GM12892 (cell line): ENCODE results near the gene POC5.
"Not testable (repeated sequence)": the region's sequence is repeated elsewhere in the genome, so short reads cannot be mapped to it uniquely, and the experiment has no call there.

Experiments
- DNase-seq: peaks from one replicate; pipeline ENCODE4 v3.0.0; 2011; ENCODE audit not compliant: insufficient read length
- FAIRE-seq: peaks from 2 replicates; lab custom pipeline; 2011; peaks lifted over from hg19 to GRCh38; lab: Jason Lieb, UNC
- POLR2A ChIP-seq: IDR thresholded peaks from 2 replicates; pipeline ENCODE4 v1.6.1; 2011; ENCODE audit warnings: low read depth, low read length, control low read depth
- POLR2AphosphoS5 ChIP-seq: IDR thresholded peaks from 2 replicates; pipeline ENCODE4 v1.6.1; 2011; ENCODE audit warnings: low read depth, low read length, control low read depth
- TAF1 ChIP-seq: IDR thresholded peaks from 2 replicates; pipeline ENCODE4 v1.6.1; 2011; ENCODE audit warnings: low read depth, mild to moderate bottlenecking, control low read depth, low read length, borderline replicate concordance

The POC5 gene

GRCh38 chr5:75727931-75728330 is 10.7 kb upstream of the POC5 start:
- DNase-seq (no peak), FAIRE-seq (no peak)
- TF ChIP-seq POLR2AphosphoS5 (no peak), POLR2A (no peak)

DNA sequence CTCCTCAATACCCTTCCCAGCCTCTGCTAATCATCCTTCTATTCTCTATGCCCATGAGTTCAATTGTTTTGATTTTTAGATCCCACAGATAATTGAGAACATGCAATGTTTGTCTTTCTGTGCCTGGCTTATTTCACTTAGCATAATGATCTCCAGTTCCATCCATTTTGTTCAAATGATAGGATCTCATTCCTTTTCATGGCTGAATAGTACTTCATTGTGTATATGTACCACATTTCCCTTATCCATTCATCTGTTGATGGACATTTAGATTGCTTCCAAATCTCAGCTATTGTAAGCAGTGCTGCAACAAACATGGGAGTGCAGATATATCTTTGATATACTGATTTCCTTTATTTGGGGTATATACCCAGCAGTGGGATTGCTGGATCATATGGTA is 9.0 kb upstream of the POC5 start:
- FAIRE-seq, DNase-seq: not testable (repeated sequence)

- DNase-seq (no peak), FAIRE-seq (no peak)
- TF ChIP-seq POLR2AphosphoS5 (no peak), TAF1 (no peak), POLR2A (no peak)
These were observed 6.1 kb upstream of the POC5 start for GRCh38 chr5:75723378-75723777.

DNA sequence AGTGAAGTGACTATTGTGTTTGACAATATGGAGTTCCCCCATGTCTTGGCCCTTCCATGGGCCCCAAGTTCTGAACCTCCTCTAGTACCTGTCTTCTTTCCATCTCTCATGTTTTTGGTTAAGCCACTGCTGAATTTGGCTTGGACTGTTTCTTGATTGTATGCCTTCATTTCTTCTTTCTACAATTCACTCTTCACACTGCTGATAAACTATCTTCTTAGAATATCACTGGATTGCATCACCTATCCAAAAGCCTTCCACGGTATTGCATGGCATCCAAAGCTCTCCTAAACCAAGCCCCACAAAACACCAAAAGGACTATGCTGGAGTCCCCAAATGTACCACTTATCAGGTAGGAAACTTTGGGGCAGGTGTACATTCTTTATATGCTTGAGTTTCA is 4.3 kb upstream of the POC5 start:
- no peak for TF ChIP-seq POLR2A
- no peak for TF ChIP-seq TAF1
- no peak for TF ChIP-seq POLR2AphosphoS5
- FAIRE-seq = no peak

GRCh38 chr5:75720882-75721281 is 3.6 kb upstream of the POC5 start:
- no peak for DNase-seq
- TF ChIP-seq TAF1 = no peak
- no peak for TF ChIP-seq POLR2A
- TF ChIP-seq POLR2AphosphoS5 = no peak
- FAIRE-seq = no peak

More for the DNA sequence above, 4.3 kb upstream of the POC5 start:
- DNase-seq = no peak

- FAIRE-seq (no peak), DNase-seq (no peak)
- TF ChIP-seq POLR2AphosphoS5 (no peak), TAF1 (no peak), POLR2A (no peak)
These were observed 539 bp downstream of the POC5 start for GRCh38 chr5:75716715-75717081.

- no peak for DNase-seq
- TF ChIP-seq POLR2AphosphoS5 = no peak
- TF ChIP-seq POLR2A = no peak
- no peak for TF ChIP-seq TAF1
- FAIRE-seq = no peak
These were observed 5.1 kb downstream of the POC5 start for GRCh38 chr5:75712091-75712490.

DNA sequence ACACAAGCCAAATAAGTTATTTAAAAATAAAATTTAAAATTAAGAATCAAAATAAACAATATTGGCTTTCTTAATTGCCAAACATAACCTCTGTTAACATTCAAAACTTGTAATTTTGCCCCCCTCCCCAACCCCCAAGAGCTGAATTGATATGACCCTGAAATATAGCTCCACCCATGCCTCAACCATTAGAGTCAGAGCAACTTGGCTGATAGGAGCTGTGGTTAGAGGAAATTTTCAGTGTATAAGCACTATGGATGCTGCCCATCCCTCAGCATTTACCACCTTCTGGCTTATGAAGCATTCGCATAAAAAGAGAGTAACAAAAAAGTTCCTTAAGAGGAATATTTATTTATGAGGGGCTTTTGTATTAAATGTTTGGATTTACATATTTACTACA is 6.1 kb downstream of the POC5 start:
- DNase-seq (no peak), FAIRE-seq (no peak)
- TF ChIP-seq POLR2A (no peak), TAF1 (no peak), POLR2AphosphoS5 (no peak)

DNA sequence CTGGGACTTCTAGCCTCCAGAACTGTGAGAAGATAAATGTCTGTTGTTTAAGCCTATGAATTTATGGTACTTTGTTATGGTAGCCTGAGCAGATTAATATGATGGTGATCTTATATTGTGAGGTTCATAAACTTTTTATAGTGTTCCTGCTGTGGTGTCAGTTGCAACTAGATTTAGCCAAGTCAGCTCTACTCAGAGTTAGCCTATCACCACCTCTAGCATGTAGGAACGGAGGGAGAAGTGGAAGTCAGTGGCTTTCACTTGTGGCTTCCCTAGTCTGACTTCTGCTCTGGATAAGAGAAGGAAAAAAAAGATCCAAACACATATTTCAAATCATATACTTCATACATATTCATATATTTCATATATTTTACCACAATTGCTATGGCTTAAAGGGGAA is 6.6 kb downstream of the POC5 start:
- no peak for TF ChIP-seq TAF1
- TF ChIP-seq POLR2AphosphoS5 = no peak
- no peak for TF ChIP-seq POLR2A
- DNase-seq = no peak
- no peak for FAIRE-seq

- TF ChIP-seq POLR2AphosphoS5 = no peak
- TF ChIP-seq POLR2A = no peak
- no peak for TF ChIP-seq TAF1
- FAIRE-seq (no peak), DNase-seq (no peak)
These were observed 9.2 kb downstream of the POC5 start for GRCh38 chr5:75707911-75708509.

DNA sequence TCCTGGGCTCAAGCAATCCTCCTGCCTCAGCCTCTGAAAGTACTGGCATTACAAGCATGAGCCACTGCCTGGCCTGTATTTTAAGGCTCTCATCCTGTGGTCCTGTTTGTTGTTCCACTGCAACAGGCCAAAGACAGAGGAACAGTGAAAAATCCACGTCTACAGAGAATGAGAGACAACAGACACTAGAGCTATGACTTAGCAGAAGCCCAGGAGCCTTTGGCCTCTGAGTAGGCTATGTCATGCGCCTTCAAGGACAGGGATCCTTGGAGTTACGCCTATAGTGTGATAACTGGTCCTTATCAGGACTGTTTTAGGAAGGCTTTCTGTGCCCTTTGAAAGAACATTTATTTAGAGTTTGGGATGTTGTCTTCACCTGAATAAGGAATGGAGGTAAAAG is 10.5 kb downstream of the POC5 start:
- TF ChIP-seq POLR2AphosphoS5 = no peak
- no peak for TF ChIP-seq POLR2A
- TF ChIP-seq TAF1 = no peak
- no peak for FAIRE-seq
- no peak for DNase-seq

- no peak for TF ChIP-seq POLR2A
- TF ChIP-seq TAF1 = no peak
- no peak for TF ChIP-seq POLR2AphosphoS5
- DNase-seq (no peak), FAIRE-seq (no peak)
These were observed 11.2 kb downstream of the POC5 start for GRCh38 chr5:75706016-75706415.

DNA sequence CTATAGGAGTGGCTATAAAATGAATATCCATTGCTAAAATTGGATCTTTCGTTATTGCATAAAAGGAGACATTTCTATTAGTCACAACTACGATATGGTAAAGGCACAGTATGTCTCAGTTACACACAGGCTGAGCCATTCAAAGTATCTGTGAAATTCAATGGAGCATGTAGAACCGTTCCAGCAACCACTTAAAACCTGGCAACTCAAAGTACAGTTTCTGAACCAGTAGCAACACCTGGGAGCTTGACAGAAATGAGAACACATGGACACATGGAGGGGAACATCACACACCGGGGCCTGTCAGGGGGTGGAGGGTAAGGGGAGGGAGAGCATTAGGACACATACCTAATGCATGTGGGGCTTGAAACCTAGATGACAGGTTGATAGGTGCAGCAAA is 15.4 kb downstream of the POC5 start:
- DNase-seq (no peak), FAIRE-seq (no peak)
- TF ChIP-seq TAF1 (no peak), POLR2A (no peak), POLR2AphosphoS5 (no peak)

GRCh38 chr5:75695472-75696351 is 21.5 kb downstream of the POC5 start:
- not testable (repeated sequence) for DNase-seq, FAIRE-seq
